SKM-1 (cell line): ENCODE measurements around the gene MYG1.
A peak's percentile ranks its signal among the peaks of the same experiment; 100 is the strongest.

Source experiments
- DNase-seq: peaks from one replicate; lab custom pipeline; 2025; ENCODE audit not compliant: unreplicated experiment; lab: John Stamatoyannopoulos, UW

The MYG1 gene

GRCh38 chr12:53352331-53353256 lies 53.1 kb downstream of the MYG1 start:
- DNase-seq: peak; percentile 13

- DNase-seq: no peak
Measured at GRCh38 chr12:53353257-53353655, 53.8 kb downstream of the MYG1 start.

GRCh38 chr12:53355121-53355520 lies 55.6 kb downstream of the MYG1 start:
- no peak for DNase-seq
